Activated CD8-positive, alpha-beta memory T cell treated with anti-CD3 and anti-CD28 coated beads, Interleukin-2, amount 50 U/mL, for 1 hour (primary cell): ENCODE measurements around the gene DIO2.

Experiments
- DNase-seq: peaks from one replicate; pipeline ENCODE4 v3.0.0-alpha.2; 2020; ENCODE audit errors: extremely low read depth

Gene DIO2

DNA sequence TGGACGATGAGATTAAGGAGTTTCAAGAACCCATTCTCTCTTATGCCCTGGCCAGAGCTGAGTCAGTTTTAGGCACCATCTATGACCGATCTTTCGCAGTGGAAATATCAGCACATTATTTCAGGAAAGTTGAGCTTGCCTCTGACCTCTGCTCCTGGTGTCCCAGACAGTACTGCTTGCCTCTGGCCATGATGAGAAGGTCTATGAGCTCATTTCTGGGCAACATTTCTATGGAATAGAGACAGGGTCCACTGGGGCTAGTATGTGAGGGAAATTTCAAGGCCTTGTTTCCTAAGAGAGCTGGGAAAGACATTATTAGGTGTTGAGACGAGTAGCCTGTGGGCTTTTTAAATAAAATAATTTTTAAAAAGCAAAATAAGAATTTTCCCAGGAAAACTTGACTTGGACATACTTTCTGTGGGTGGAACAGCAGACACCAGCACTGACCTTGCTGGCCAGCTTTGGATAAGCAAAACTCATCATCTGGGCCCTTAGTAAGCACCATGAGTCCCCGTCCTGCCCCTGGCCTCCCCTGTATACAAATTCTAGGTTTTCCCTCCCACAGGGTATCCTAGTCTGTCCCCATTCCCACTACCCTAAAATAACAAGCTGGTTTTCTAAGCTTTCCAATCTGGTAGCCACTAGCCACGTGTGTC, 43.4 kb downstream of the DIO2 start:
- DNase-seq = no peak

- DNase-seq = no peak
Measured at GRCh38 chr14:80164991-80165721, 46.1 kb downstream of the DIO2 start.

DNA sequence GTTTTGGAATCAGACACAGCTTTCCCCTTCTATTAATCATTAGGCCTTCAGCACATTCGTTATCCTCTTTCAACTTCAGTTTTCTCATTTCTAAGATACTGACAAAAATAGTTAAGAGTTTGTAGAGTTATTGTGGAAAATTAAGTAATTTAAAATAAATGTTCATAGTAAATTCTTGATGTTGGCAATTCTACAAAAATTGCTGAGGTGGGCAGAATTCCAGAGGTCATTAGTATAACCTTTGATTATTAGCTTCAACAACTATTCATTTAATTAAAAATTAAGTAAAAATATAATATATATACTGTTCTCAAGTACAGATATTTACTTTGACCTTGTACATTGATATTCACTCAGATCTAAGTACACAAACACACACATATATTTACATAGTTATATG, 58.5 kb downstream of the DIO2 start:
- no peak for DNase-seq

- DNase-seq = no peak
Measured at GRCh38 chr14:80152166-80152565, 59.1 kb downstream of the DIO2 start.

DNA sequence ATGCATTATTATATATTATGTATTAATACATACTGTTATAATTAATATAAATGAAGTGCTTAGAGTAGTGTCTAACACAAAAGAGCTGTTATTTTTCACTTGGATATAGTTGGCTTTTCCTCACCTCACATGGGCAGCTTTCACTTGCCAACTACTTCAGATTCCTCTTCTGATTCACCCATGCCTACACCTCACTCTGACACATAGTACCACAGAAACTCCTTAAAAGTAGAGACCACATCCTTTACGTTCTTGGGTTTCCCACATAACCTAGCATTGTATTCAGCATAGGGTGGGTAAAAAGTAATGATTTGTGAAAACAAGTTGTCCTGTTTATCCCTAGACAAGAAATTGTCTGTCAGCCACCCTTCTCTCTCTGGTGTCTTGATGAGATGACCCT, 61.0 kb downstream of the DIO2 start:
- DNase-seq = no peak
